Endothelial cell of umbilical vein (primary cell): ENCODE data around the gene ATF6B. TPM values are rescaled to one million over a fixed set of nuclear protein-coding genes. Genes with fewer than 3 reads are reported as not detected.

ENCODE experiments used
- BruUV-seq: library from RNA; stranded (reverse); fragments of 400-500 nt; replicated peaks from 2 replicates; lab custom pipeline; 2021; lab: Mats Ljungman, UMichigan
- CTCF ChIA-PET: fragments of 300-600, 350-600 bp; sonication (Branson Sonifier 250); formaldehyde crosslinking; loops from one replicate; lab custom pipeline; 2021; ENCODE audit warnings: antibody characterized with exemption, inconsistent platforms; lab: Charles Lee
- POLR2A ChIA-PET: fragments of 300-600, 350-600 bp; sonication (Branson Sonifier 250); formaldehyde crosslinking; loops from one replicate; lab custom pipeline; 2021; ENCODE audit warnings: antibody characterized with exemption, inconsistent platforms; lab: Charles Lee
- DNase-seq: peaks from one replicate; pipeline ENCODE4 v3.0.0-alpha.2; 2011; ENCODE audit warnings: low read depth, low spot score
- FAIRE-seq: peaks from 2 replicates; lab custom pipeline; 2011; peaks lifted over from hg19 to GRCh38; lab: Jason Lieb, UNC
- H2AFZ ChIP-seq: 2 replicates; pipeline ENCODE4 v1.6.0; 2012; ENCODE audit warnings: low read depth, low read length, control low read depth, inconsistent platforms
- H3K27ac ChIP-seq: 2 replicates; pipeline ENCODE4 v1.5.1; 2011; ENCODE audit warnings: low read depth, mild to moderate bottlenecking, control low read depth, low read length, moderate library complexity; ENCODE audit not compliant: insufficient read depth
- H3K27me3 ChIP-seq, 2 experiments: 2 replicates each; pipeline versions ENCODE4 v1.6.0 to v1.6.1; 2011; ENCODE audit warnings: low read length in 2 of 2, mixed read lengths in 1 of 2; ENCODE audit not compliant: control insufficient read depth in 2 of 2, insufficient read depth in 2 of 2
- H3K36me3 ChIP-seq, 2 experiments: 2 replicates in 1 of 2; 3 replicates in 1 of 2; pipeline ENCODE4 v1.5.1; 2011; ENCODE audit warnings: low read length in 2 of 2, mild to moderate bottlenecking in 1 of 2, moderate library complexity in 1 of 2; ENCODE audit not compliant: control insufficient read depth in 2 of 2, insufficient read depth in 2 of 2; ENCODE audit errors: extremely low read depth in 1 of 2
- H3K4me1 ChIP-seq: 3 replicates; pipeline ENCODE4 v1.5.1; 2011; ENCODE audit warnings: mild to moderate bottlenecking, low read length; ENCODE audit not compliant: control insufficient read depth, insufficient read depth; ENCODE audit errors: extremely low read depth
- H3K4me2 ChIP-seq: 2 replicates; pipeline ENCODE4 v1.6.1; 2011; ENCODE audit warnings: low read length, control low read depth, mixed read lengths; ENCODE audit not compliant: insufficient read depth
- H3K4me3 ChIP-seq, 3 experiments: fragments of 200-600 bp in 1 of 3; sonication (generic), shearing (Covaris generic) in 1 of 3; replicated peaks in 1 of 3; 2 replicates each; pipeline ENCODE4 v1.5.1; 2011 to 2016; ENCODE audit warnings: control low read depth in 3 of 3, low read length in 3 of 3, mild to moderate bottlenecking in 2 of 3, inconsistent platforms in 1 of 3, low read depth in 1 of 3, moderate library complexity in 1 of 3; ENCODE audit not compliant: insufficient read depth in 1 of 3
- H3K79me2 ChIP-seq: 2 replicates; pipeline ENCODE4 v1.6.0; 2012; ENCODE audit warnings: low read length, inconsistent platforms; ENCODE audit not compliant: control insufficient read depth, insufficient read depth
- H3K9ac ChIP-seq: replicated peaks from 2 replicates; pipeline ENCODE3; 2011; ENCODE audit warnings: low read length, control low read depth; ENCODE audit not compliant: insufficient read depth; ENCODE audit errors: extremely low read depth
- H3K9me1 ChIP-seq: replicated peaks from 3 replicates; pipeline ENCODE4 v1.6.0; 2011; ENCODE audit warnings: mild to moderate bottlenecking, low read length; ENCODE audit not compliant: control insufficient read depth, insufficient read depth; ENCODE audit errors: extremely low read depth
- H3K9me3 ChIP-seq: replicated peaks from 2 replicates; pipeline ENCODE4 v1.5.1; 2012; ENCODE audit warnings: low read length, inconsistent platforms; ENCODE audit not compliant: control insufficient read depth, insufficient read depth
- H4K20me1 ChIP-seq: replicated peaks from 2 replicates; pipeline ENCODE3; 2011; ENCODE audit warnings: mild to moderate bottlenecking, low read length; ENCODE audit not compliant: control insufficient read depth, insufficient read depth; ENCODE audit errors: extremely low read depth
- EZH2 ChIP-seq: IDR thresholded peaks from 2 replicates; pipeline ENCODE4 v1.6.1; 2012; ENCODE audit warnings: borderline replicate concordance, low read depth, mild to moderate bottlenecking, moderate library complexity, low read length, inconsistent platforms; ENCODE audit not compliant: severe bottlenecking
- FOS ChIP-seq: IDR thresholded peaks from 2 replicates; pipeline ENCODE4 v1.6.1; 2011; ENCODE audit warnings: mild to moderate bottlenecking, low read length, moderate library complexity, borderline replicate concordance; ENCODE audit not compliant: insufficient read depth
- GATA2 ChIP-seq: IDR thresholded peaks from 2 replicates; pipeline ENCODE4 v1.7.0; 2011; ENCODE audit warnings: low read depth, mild to moderate bottlenecking, moderate library complexity, mixed read lengths, low read length; ENCODE audit not compliant: insufficient read length, insufficient read depth
- JUN ChIP-seq: IDR thresholded peaks from 2 replicates; pipeline ENCODE4 v1.6.1; 2011; ENCODE audit warnings: borderline replicate concordance, low read depth; ENCODE audit not compliant: insufficient read length, insufficient read depth
- MYC ChIP-seq: IDR thresholded peaks from one replicate; pipeline ENCODE4 v1.6.1; 2011; ENCODE audit warnings: mild to moderate bottlenecking, low read depth, low read length
- POLR2A ChIP-seq: IDR thresholded peaks from 2 replicates; pipeline ENCODE4 v1.6.1; 2012; ENCODE audit warnings: low read depth, mild to moderate bottlenecking, control low read depth, low read length
- POLR2AphosphoS5 ChIP-seq: IDR thresholded peaks from 2 replicates; pipeline ENCODE4 v1.6.1; 2012; ENCODE audit warnings: low read depth, mild to moderate bottlenecking, control low read depth, low read length, moderate library complexity; ENCODE audit not compliant: insufficient read depth
- dilution Hi-C: fragments of 300-500 bp; cut with MboI; formaldehyde crosslinking; loops from one replicate; pipeline ENCODE4 v1.15.0; 2019; ENCODE audit warnings: low sequenced_read_pairs; ENCODE audit not compliant: extremely low pct_ligation_motif_present
- intact Hi-C: fragments of 100-400 bp; cut with micrococcal nuclease; formaldehyde crosslinking; loops from one replicate; pipeline ENCODE4 v1.10.0; 2022
- polyA plus RNA-seq, 4 experiments: library from polyadenylated mRNA; depleted of rRNA in 3 of 4; stranded (reverse) in 3 of 4; unstranded in 1 of 4; fragments of >200 nt; gene quantifications; 2 replicates each; pipeline versions ENCODE4 v1.2.1 to v1.2.3, GENCODE V29; 2011 to 2012; ENCODE audit warnings: missing spikeins in 1 of 4
- total RNA-seq: library from RNA; stranded (reverse); gene quantifications from 2 replicates; pipeline ENCODE4 v1.2.3, GENCODE V29; 2021
- TF ChIP-seq, protein P1 (sequence below), 2 donors: IDR thresholded peaks; 1 replicate in 1 of 2; 2 replicates in 1 of 2; pipeline ENCODE4 v1.5.1; 2011; ENCODE audit warnings: low read length in 2 of 2, mild to moderate bottlenecking in 2 of 2, moderate library complexity in 2 of 2, control low read depth in 1 of 2, inconsistent platforms in 1 of 2, low read depth in 1 of 2; ENCODE audit not compliant: insufficient read depth in 1 of 2; ENCODE audit errors: extremely low read depth in 1 of 2
- TF ChIP-seq, protein P2 (sequence below): IDR thresholded peaks from 2 replicates; pipeline ENCODE4 v1.6.1; 2011; ENCODE audit not compliant: insufficient read depth, insufficient read length

The ATF6B gene
- total and polyA plus RNA-seq, 2 donors (not counting 3 experiments of a cell fraction or from before 2014, with no cell fraction given) = 106 to 115 TPM

DNA sequence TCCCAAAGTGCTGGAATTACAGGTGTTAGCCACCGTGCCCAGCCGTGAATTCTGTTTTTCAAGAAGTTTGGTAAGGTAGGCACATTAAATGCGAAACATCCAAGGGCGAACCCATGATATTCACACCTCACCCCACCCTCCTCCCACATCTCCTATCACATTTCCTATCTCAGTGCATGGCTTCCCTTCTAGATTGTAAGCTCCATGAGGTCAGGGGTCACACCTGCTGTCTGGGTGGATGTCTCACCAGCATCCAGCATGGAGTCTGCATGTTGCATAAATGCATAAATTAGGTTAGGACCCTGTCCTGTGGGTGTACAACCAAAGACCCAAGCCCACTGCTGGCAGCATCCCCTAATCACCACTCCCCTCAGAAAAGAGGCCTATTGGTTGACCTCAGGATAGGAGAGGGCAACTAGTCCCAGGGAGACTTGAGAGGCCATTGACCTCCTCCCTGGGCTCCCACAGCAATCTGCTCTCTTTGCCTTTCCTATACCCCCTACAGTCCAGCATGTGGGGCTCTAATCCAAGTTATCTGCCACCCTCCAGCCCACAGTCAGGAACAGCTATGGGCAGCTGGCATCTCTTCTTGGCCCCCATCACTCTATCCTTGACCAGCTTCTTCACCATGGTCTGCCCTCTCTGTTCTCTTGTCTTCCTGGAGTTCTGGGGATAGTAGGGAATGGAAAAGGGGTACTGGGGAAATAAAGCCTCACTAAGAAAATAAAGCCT, 19.5 kb upstream of the ATF6B start:
- no peak for FAIRE-seq
- H3K9me3 ChIP-seq = no peaks in the 10 kb centered on the region

More for the DNA sequence above, 19.5 kb upstream of the ATF6B start:
- Histone ChIP-seq H3K4me3 (no peak overlapping the region), H2AFZ (no peak overlapping the region), H3K27me3 (peaks cover 24 to 27% of the 10 kb centered on the region in 2 experiments), H3K4me1 (peaks cover 9% of the 10 kb centered on the region), H3K4me2 (no peak overlapping the region), H4K20me1 (no peaks in the 10 kb centered on the region), H3K36me3 (no peaks in the 10 kb centered on the region), H3K27ac (no peak overlapping the region), H3K9ac (no peak overlapping the region), H3K79me2 (no peaks in the 10 kb centered on the region), H3K9me1 (no peaks in the 10 kb centered on the region)
- ChIA-PET CTCF (interaction anchor here (1.0 to 2.8 kb wide), 5 partner anchors 17 to 638 kb away, joined by 3 to 12 read pairs (median 6); partner anchors contain the start of gene FKBPL), POLR2A (no interaction called here)
- BruUV-seq = no TSS peak
- TF ChIP-seq GATA2 (no peak), EZH2 (no peak), FOS (no peak), POLR2A (no peak), MYC (no peak), JUN (no peak), POLR2AphosphoS5 (no peak)
- TF ChIP-seq, protein P1, sequence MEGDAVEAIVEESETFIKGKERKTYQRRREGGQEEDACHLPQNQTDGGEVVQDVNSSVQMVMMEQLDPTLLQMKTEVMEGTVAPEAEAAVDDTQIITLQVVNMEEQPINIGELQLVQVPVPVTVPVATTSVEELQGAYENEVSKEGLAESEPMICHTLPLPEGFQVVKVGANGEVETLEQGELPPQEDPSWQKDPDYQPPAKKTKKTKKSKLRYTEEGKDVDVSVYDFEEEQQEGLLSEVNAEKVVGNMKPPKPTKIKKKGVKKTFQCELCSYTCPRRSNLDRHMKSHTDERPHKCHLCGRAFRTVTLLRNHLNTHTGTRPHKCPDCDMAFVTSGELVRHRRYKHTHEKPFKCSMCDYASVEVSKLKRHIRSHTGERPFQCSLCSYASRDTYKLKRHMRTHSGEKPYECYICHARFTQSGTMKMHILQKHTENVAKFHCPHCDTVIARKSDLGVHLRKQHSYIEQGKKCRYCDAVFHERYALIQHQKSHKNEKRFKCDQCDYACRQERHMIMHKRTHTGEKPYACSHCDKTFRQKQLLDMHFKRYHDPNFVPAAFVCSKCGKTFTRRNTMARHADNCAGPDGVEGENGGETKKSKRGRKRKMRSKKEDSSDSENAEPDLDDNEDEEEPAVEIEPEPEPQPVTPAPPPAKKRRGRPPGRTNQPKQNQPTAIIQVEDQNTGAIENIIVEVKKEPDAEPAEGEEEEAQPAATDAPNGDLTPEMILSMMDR (IDR thresholded peaks at IDR 0.05; ENCODE audit: extremely low read depth in 1 of 2, insufficient read depth in 1 of 2, low read depth in 1 of 2, low read length in 2 of 2) = no peak
- TF ChIP-seq, protein P2, sequence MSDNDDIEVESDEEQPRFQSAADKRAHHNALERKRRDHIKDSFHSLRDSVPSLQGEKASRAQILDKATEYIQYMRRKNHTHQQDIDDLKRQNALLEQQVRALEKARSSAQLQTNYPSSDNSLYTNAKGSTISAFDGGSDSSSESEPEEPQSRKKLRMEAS = no peak
- intact Hi-C loops = loop anchor here (1.0 kb wide), 1 partner anchor 48 kb away; no protein-coding TSS in a partner anchor
- no peak for DNase-seq
- dilution Hi-C loops = no loop called here
